CMK (cell line): ENCODE results near the gene MTCL1.
"Not testable (repeated sequence)": the region's sequence is repeated elsewhere in the genome, so short reads cannot be mapped to it uniquely, and the experiment has no call there.

Experiments
- DNase-seq: peaks from one replicate; pipeline ENCODE4 v3.0.0-alpha.2; 2010; ENCODE audit warnings: low read depth

MTCL1 gene

DNA sequence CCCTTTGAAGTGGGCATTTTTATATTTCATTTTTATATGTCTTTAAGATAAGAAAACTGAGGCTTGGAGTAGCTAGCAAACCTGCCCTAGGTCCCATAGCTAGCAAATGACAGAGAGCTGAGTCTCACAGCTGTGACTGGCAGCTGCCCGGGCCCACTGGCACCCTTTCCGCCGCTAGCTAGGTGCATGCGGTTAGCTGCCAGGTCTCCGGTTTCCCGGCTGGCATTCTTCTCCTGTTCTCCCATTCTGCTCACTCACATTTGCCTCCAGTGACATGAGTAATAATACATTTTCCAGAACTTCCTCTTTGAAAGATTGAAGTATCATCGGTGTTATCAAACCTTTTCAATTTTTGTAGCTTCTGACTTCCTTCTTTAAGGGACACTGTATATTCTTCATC is 38.7 kb downstream of the MTCL1 start:
- DNase-seq, result no peak

DNA sequence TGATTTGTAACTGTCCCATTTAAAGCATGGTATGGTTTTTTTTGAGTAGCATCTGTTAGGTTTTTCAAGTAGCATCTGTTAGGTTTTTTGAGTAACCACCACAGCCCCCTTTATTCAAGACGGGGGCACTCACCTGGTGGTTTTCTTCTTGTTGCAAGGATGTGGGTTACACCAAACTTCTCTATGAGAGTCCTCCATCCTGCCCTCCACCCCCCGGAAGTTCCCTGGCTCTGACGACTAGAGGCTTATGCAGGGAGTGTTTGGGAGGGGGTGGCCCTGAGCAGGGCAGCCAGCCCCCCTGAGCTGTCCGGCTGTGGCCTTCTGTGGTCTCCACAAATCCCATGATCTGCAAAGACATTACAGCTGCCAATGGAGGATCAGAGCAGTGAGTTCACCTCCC is 39.3 kb downstream of the MTCL1 start:
- DNase-seq, result no peak

- DNase-seq, result no peak
Measured at GRCh38 chr18:8745355-8746014, 40.1 kb downstream of the MTCL1 start.

- DNase-seq, result no peak
Measured at GRCh38 chr18:8747440-8747937, 42.1 kb downstream of the MTCL1 start.

- no peak for DNase-seq
Measured at GRCh38 chr18:8749492-8749891, 44.1 kb downstream of the MTCL1 start.

DNA sequence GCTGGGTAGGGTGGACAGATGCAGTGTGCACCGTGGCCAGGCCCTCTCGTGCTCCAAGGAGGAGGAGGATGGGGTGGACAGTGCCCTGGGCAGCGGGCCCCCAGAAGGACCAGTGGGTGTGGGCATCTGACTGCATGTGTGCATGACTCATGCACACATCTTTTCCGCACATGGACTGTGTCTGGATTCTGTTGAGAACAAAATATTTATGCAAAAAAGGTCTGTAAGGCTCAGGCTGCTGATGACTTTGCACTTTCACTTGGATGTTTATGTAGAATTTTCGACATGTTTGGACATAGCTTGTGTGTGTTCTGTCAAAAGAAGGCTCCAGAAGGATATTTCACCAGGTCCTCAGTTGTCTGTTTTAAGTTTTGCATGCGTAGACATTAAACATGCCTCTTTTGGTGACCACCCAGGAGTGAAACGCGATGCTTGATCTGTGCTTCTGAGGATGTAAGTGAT is 45.6 kb downstream of the MTCL1 start:
- no peak for DNase-seq

DNA sequence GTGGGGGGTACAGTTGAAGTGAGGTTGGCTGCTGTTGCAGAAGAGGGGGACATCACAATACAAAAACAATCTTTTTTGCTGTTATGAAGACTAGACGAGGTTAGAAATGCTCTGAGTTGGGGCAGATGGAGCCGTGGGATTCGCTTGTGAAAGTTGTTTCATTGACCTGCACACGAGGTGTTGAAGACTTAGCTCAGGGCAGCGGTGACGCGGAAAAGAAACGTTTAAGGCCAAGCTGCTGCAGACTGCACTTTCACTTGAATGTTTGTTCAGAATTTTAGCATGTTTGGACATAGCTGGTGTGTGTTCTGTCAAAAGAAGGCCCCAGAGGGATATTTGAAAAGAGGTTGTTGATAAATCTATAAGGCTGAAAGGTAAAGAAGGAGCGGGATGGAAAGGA is 46.3 kb downstream of the MTCL1 start:
- no peak for DNase-seq

GRCh38 chr18:8752329-8752728 is 47.0 kb downstream of the MTCL1 start:
- DNase-seq, result no peak

- DNase-seq, result no peak
Measured at GRCh38 chr18:8754995-8755960, 49.9 kb downstream of the MTCL1 start.

DNA sequence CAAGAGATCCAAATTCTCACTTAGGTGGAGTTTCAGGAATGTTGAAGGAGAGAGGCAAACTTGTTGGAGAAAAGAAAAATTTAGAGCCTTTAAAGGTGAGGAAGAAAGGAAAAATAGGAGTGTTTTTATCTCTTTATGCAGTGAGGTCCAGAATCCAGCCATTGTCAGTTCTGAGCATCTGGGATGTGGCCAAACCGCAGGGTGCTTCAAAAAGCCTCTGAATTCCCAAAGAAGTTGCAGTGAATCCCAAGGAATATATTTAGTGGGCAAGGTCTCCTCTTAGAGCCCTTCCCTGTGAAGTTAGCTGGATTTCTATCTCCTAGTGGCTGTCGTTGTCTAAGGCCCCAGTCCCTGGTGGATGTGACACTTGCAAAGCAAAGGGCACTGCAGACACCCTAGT is 51.2 kb downstream of the MTCL1 start:
- no peak for DNase-seq

DNA sequence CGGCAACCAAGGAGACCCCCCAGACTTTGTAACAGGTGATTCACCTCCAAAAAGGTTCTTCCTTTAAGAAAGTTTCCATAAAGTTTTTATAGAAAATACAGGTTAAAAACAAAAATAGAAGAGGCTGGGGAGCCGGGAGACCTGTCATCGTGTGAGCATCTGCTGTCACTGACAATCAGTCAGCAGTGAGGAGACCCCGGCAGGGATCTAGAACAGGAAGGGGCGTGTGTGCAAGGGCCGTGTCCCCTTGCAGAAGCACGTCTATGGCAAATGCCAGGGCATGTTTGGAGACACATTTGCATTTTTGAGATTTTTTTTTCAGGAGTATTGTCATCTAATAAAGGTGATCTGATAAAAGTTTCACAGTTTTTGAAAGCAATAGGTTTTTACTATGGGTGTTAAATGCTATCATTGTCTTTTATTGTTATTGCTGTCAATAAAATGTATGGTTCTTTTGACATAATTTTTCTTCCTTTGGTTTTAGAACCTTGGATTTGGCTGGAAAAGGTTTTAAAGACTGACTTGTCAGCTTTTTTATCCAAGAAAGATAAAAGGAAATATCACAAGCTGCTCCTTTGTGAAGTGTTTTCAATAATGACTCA is 52.1 kb downstream of the MTCL1 start:
- DNase-seq, result no peak

GRCh38 chr18:8758466-8758865 is 53.1 kb downstream of the MTCL1 start:
- DNase-seq, result no peak

- no peak for DNase-seq
Measured at GRCh38 chr18:8760984-8761383, 55.6 kb downstream of the MTCL1 start.

DNA sequence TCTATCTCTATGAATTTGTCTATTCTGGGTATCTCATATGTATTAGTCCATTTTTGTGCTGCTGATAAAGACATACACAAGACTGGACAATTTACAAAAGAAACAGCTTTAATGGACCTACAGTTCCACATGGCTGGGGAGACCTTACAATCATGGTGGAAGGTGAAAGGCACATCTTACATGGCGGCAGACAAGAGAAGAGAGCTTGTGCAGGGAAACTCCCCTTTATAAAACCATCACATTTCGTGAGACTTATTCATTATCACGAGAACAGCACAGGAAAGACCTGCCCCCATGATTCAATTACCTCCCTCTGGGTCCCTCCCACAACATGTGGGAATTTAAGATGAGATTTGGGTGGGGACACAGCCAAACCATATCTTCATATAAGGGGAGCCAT is 56.2 kb downstream of the MTCL1 start:
- DNase-seq, result not testable (repeated sequence)

DNA sequence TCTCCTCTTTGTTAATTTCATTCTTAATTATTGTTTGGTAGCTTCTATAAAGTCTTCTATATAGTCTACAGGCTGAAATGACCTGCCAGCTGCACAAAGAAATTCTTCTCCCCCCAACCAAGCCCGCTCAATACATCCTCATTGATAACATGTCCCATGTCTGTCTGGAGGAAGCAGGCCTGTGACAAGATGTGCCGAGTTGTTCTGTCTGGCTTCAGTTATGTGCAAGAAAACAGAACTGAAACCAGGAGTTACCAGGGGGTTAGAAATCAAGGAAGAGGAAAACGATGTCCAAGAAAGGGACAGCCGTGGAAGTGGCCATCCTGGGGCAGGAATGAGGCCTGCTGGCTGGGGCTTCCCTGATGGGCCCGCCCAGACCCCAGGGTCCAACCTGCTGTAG is 57.6 kb downstream of the MTCL1 start:
- DNase-seq, result no peak

DNA sequence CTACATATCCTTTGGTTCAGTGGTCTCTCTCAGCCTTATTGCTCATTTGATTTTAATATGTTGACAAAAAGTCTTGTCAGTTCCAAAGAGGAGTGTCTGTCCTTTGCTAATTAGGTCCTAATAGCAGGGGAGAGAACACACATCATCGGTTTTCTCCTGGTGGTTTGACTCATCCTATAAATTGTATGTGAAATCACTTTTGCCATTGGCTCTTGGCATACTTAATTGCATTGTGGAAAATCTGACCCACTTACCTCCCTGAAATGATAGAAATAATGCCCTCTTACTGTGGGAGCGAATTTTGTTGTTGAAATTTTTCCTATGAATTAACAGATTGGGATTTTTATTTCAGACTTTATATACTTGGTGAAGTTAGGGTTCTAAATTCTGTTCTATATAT is 58.3 kb downstream of the MTCL1 start:
- no peak for DNase-seq

DNA sequence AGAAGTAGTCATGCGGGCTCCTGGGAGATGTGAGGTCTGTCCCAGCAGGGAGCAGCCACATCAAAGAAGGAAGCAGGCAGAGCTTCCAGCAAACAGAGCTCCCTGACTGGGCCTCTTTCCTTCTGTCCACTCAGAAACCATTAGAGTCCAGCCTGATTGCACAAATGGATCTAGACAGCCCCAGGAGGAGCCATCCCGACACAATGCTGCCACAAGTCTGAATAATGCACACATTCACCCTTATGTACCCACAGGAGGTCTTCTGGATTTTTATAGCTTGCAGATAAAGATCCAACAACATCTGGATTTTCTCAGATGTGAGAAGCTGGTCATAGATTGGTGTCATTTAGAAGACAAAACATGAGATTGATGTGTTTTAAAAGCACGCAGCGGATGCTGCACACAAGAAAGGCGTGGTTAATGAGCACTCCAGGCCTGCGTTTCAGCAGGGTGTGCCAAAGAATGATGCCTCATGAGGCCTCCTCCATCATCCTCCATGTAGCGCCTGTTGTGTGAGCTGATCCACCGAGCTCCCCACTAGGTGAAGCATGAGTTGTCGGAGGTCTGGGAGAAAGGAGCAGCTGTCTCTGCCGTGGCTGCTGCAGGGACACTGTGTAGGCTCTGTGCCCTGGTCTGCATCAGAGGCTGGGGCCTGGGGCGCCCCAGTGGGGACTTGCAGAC is 60.6 kb downstream of the MTCL1 start:
- DNase-seq, result no peak

GRCh38 chr18:8766559-8767293 is 61.4 kb downstream of the MTCL1 start:
- no peak for DNase-seq

GRCh38 chr18:8767340-8767739 is 62.0 kb downstream of the MTCL1 start:
- no peak for DNase-seq

DNA sequence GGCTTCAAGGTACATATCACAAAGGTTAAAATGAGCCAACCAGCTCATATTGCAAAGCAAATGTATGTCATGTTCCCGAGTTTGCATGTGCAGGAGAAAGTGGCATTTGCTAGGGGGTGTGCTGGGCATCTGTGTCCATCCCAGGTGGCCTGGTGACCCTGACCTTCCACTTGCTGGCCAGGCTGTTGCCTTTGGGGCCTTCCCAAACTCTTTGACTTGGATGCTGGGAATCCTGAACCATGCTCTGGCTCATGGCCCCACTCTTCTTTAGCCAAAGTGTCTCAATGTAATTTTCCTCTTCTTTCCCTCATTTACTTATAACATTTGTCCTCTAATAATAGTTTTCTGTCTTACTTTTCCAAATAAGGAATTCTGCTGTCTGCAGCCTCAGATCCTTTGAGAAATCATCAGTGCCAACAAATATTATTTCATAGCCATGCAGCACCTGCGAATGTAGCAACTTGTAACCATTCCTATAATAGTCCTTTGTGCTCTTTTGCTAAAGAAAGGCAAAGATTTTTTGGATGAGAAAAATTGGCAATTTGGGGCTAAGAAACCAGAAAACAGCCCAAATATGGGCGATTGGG is 64.2 kb downstream of the MTCL1 start:
- no peak for DNase-seq

- DNase-seq, result no peak
Measured at GRCh38 chr18:8770657-8771056, 65.3 kb downstream of the MTCL1 start.
